Calu3 (cell line): ENCODE results near the gene ASXL2. TPM values are rescaled to one million over a fixed set of nuclear protein-coding genes. Genes with fewer than 3 reads are reported as not detected.

Experiments used
- BruUV-seq: library from RNA; stranded (reverse); fragments of 400-500 nt; replicated peaks from 2 replicates; lab custom pipeline; 2021; lab: Mats Ljungman, UMichigan
- CTCF ChIA-PET: fragments of 300-600 bp; sonication (Branson Sonifier 250); formaldehyde crosslinking; loops from one replicate; lab custom pipeline; 2022; ENCODE audit warnings: antibody characterized with exemption; lab: Charles Lee
- DNase-seq: peaks from one replicate; pipeline ENCODE4 v3.0.0; 2022
- H3K27ac Mint-ChIP-seq: one replicate; pipeline ENCODE4 v1.8.0; 2022; ENCODE audit warnings: mixed read lengths; ENCODE audit not compliant: unreplicated experiment
- H3K27me3 Mint-ChIP-seq: one replicate; pipeline ENCODE4 v1.8.0; 2022; ENCODE audit warnings: mixed read lengths; ENCODE audit not compliant: unreplicated experiment
- H3K36me3 Mint-ChIP-seq: one replicate; pipeline ENCODE4 v1.8.0; 2022; ENCODE audit warnings: mild to moderate bottlenecking, moderate library complexity, mixed read lengths; ENCODE audit not compliant: insufficient read depth, unreplicated experiment
- H3K4me1 Mint-ChIP-seq: one replicate; pipeline ENCODE4 v1.8.0; 2022; ENCODE audit warnings: mild to moderate bottlenecking, low read depth, mixed read lengths; ENCODE audit not compliant: unreplicated experiment
- H3K4me3 Mint-ChIP-seq: one replicate; pipeline ENCODE4 v1.8.0; 2022; ENCODE audit warnings: mild to moderate bottlenecking, low read depth, moderate library complexity, mixed read lengths; ENCODE audit not compliant: unreplicated experiment
- H3K9me3 Mint-ChIP-seq: one replicate; pipeline ENCODE4 v1.8.0; 2022; ENCODE audit warnings: low read depth, mixed read lengths; ENCODE audit not compliant: unreplicated experiment
- CTCF ChIP-seq: fragments of 200-600 bp; IDR thresholded peaks from one replicate; pipeline ENCODE4 v1.8.0; 2022; ENCODE audit warnings: antibody characterized with exemption; ENCODE audit not compliant: unreplicated experiment
- intact Hi-C: fragments of 100-400 bp; cut with micrococcal nuclease; formaldehyde crosslinking; loops from one replicate; pipeline ENCODE4 v1.10.0; 2022; ENCODE audit not compliant: unreplicated experiment
- total RNA-seq: library from RNA; stranded (reverse); gene quantifications from 2 replicates; pipeline ENCODE4 v1.2.3, GENCODE V29; 2022

ASXL2 gene
- total RNA-seq, 1 experiment from 2014 or later, result 42.8 TPM

- Mint-ChIP-seq H3K4me3 (no peak overlapping the region), H3K4me1 (no peaks in the 10 kb centered on the region), H3K27ac (no peak overlapping the region), H3K36me3 (no peaks in the 10 kb centered on the region), H3K27me3 (no peaks in the 10 kb centered on the region), H3K9me3 (no peaks in the 10 kb centered on the region)
- DNase-seq, result no peak
- TF ChIP-seq CTCF, result no peak
- BruUV-seq, result no TSS peak
- CTCF ChIA-PET, result interaction anchor here (0.6 to 0.7 kb wide), 2 partner anchors 11 to 225 kb away, joined by 3 to 4 read pairs; no protein-coding TSS in a partner anchor
- intact Hi-C loops, result no loop called here
Measured at GRCh38 chr2:25817006-25817405, 61.3 kb downstream of the ASXL2 start.

- DNase-seq, result no peak
- Mint-ChIP-seq H3K27me3 (no peaks in the 10 kb centered on the region), H3K36me3 (no peaks in the 10 kb centered on the region), H3K9me3 (no peaks in the 10 kb centered on the region), H3K27ac (no peak overlapping the region), H3K4me3 (no peak overlapping the region), H3K4me1 (no peaks in the 10 kb centered on the region)
- CTCF ChIA-PET, result interaction anchor here (0.6 kb wide), 1 partner anchor 12 kb away, joined by 3 read pairs; no protein-coding TSS in a partner anchor
- TF ChIP-seq CTCF, result no peak
- BruUV-seq, result no TSS peak
- intact Hi-C loops, result no loop called here
Measured at GRCh38 chr2:25816249-25816648, 62.0 kb downstream of the ASXL2 start.

- no TSS peak for BruUV-seq
- no peak for TF ChIP-seq CTCF
- H3K36me3 Mint-ChIP-seq, result no peaks in the 10 kb centered on the region
- intact Hi-C loops, result no loop called here
- H3K4me1 Mint-ChIP-seq, result peaks cover 7% of the 10 kb centered on the region
- H3K4me3 Mint-ChIP-seq, result no peak overlapping the region
- CTCF ChIA-PET, result no interaction called here
- no peaks in the 10 kb centered on the region for H3K9me3 Mint-ChIP-seq
- DNase-seq, result no peak
- H3K27me3 Mint-ChIP-seq, result no peaks in the 10 kb centered on the region
- H3K27ac Mint-ChIP-seq, result no peak overlapping the region
Measured at GRCh38 chr2:25814681-25815080, 63.6 kb downstream of the ASXL2 start.

- DNase-seq, result no peak
- intact Hi-C loops, result no loop called here
- Mint-ChIP-seq H3K36me3 (peaks cover 11% of the 10 kb centered on the region), H3K27me3 (no peaks in the 10 kb centered on the region), H3K4me3 (no peak overlapping the region), H3K9me3 (no peaks in the 10 kb centered on the region), H3K4me1 (peaks cover 7% of the 10 kb centered on the region), H3K27ac (no peak overlapping the region)
- CTCF ChIA-PET, result no interaction called here
- no TSS peak for BruUV-seq
- no peak for TF ChIP-seq CTCF
Measured at GRCh38 chr2:25810428-25810827, 67.9 kb downstream of the ASXL2 start.
